GM19023 (cell line): ENCODE results near the gene BACE2.

Source experiments
- ATAC-seq: cut with Tn5 transposase; IDR thresholded peaks from one replicate; pipeline ENCODE4 v1.9.1; 2021; ENCODE audit warnings: mild to moderate bottlenecking, moderate library complexity; ENCODE audit not compliant: unreplicated experiment

Gene BACE2

DNA sequence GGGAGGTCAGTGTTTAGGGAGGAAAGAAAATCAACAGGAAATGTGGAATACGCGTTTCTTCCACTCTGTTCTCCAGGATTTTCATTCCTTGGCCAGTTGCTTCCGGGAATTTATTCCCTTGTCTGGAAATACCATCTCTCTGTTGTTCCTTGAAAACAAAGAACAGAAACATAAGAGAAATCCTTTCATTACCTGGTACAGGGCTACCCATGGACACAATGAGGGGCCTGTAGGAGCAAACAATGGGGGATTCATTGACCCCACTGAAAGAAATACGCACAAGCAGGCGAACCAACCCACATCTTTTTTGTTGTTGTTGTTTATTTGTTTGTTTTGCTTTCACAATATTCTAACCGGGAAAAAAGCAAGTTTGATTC is 20.0 kb upstream of the BACE2 start:
- no peak for ATAC-seq

GRCh38 chr21:41148798-41149197 is 19.2 kb upstream of the BACE2 start:
- no peak for ATAC-seq

GRCh38 chr21:41149199-41149598 is 18.8 kb upstream of the BACE2 start:
- no peak for ATAC-seq

- ATAC-seq, result no peak
Measured at GRCh38 chr21:41152147-41152546, 15.8 kb upstream of the BACE2 start.

- no peak for ATAC-seq
Measured at GRCh38 chr21:41153443-41153842, 14.5 kb upstream of the BACE2 start.

DNA sequence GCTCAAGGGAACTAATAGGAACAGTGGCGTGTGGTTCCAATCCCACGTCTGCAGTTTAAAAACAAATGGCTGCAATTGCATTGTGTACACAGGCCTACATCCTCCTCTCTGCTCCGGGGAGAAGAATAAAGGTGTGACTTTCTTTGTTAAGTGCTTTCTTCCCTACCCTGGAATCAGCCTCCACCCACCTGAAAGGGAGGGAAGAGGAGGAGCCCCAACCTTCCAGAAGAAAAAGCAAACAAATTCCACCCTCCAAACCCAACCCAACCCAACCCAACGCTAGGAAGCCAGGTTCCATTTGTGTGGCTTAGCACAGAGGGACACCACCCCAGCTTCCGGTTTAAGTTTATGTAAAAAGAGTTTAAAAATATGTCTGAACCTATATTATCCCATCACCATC is 11.8 kb upstream of the BACE2 start:
- no peak for ATAC-seq

- no peak for ATAC-seq
Measured at GRCh38 chr21:41158026-41158425, 9.9 kb upstream of the BACE2 start.

DNA sequence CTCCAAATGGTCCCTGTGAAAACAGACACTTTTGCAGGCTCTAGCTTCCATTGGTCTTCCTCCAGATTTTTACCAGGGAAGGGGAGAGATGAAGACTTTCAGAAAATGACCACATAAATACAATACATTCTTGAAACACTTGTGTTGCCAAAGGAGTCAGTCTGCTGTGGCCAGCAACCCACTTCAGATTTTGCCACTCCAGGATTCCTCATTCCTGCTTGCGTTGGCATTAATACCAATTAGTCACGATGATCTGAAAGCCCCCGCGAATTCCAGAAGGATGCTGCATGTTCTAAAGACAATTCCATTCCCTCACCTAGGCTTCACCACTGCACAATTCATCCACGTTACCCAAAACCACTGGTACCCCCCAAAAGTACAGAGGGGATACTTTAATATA is 7.9 kb upstream of the BACE2 start:
- ATAC-seq, result no peak

GRCh38 chr21:41161428-41161827 is 6.5 kb upstream of the BACE2 start:
- no peak for ATAC-seq

DNA sequence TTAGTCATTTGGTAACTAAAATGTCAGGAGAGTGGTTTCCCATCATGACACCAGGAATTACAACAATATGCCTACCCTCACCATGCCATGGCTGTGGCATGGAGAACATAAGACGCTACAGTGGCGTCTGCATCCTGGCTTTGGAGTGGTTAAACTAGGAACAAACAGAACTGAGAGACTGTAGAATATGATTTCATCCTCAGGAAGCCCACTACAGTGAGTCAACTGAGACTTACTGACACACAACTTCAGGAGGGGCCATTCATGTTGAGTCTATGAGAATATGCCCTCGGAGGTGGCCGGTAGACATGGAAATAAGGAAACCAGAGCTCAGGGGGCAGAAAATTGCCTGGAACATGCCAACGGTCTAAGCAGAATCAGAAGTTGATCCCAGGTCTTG is 5.9 kb upstream of the BACE2 start:
- ATAC-seq, result no peak

GRCh38 chr21:41163091-41163490 is 4.9 kb upstream of the BACE2 start:
- ATAC-seq, result no peak

GRCh38 chr21:41164052-41164451 is 3.9 kb upstream of the BACE2 start:
- no peak for ATAC-seq

DNA sequence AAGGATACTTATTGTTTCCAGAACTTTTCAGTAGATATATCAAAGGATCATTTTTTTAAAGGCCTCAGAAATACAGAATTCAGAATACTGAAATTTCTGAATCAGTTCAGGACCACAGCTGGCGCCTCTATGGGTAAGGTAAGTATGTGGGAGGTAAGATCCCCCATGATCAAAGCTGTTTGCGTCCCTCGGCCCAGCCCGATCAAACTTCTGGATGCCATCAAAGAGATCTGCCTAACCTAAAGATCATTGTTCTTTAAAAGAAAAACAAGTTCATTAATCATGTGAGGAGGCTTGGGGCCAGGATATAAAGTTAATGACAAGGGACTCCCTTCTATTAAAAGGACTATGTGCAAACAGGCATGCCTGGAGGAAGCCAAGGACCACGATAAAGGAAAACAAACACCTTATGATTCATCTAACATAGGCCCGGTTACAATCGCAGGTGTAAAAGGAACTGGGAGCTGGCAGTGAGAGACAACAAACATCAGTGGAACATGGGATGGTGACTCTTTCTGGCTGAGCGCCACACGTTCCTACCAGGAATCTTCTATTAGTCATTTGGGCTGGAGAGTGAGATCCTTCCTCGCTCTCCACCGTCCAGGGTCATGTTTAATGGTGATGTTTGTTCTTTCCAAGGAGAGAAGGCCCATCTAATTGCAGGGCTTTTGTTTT is 2.8 kb upstream of the BACE2 start:
- ATAC-seq, result no peak

- no peak for ATAC-seq
Measured at GRCh38 chr21:41166884-41167283, 1.1 kb upstream of the BACE2 start.

DNA sequence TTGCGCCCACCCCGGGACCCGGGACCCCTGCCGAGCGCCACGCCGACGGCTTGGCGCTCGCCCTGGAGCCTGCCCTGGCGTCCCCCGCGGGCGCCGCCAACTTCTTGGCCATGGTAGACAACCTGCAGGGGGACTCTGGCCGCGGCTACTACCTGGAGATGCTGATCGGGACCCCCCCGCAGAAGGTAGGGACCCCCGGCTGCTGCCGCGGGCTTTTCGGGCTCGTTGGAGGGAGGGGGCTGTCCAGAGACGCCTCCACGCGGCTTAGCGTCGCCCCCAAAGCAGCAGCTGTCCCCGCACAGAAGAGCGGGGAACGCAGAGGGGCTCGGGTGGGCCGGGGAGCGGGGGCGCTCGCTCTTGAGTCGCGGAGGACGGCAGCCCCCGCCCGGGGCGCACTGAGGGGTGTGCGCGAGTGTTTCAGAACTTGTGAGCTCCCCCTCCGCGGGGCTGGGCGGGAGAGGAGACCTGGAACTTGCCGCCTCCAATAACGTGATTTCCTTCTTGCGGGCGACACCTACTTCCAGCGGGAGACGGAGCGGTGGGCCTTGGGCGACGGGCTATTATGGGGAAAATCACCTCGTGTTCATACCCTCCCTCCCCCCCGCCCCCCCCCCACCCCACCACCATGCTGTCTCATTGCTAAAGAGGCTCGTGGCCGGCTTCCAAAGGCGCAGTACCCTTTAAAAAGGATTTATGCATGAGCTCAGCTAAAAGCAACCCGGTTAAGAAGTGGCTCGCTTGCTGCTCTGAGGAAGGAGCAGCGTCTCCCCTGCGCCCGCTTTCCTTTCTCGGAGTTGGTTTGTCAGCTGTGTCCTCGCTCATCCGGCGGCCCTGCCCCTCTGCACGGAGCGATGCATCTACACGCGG is 664 bp downstream of the BACE2 start:
- ATAC-seq, result no peak

- ATAC-seq, result no peak
Measured at GRCh38 chr21:41169258-41169576, 1.3 kb downstream of the BACE2 start.

DNA sequence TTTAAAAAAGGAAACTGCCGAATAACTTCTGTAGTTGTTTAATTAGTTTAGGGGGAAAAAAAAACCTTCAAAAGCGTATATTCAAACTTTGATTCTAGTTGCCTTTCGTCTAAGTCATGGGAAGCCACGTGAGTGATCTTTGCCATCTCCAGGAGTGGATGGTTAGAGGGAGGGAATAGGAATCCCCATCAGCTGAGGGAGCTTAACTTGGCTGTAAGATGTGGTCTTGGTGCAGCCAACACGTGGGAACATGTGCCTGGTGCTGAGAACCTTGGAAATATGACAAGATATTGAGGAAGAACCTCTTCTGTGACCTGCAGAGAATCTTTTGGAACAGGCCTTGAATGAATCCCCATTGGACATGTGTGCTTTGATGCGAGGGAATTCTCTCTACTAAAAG is 1.7 kb downstream of the BACE2 start:
- no peak for ATAC-seq

DNA sequence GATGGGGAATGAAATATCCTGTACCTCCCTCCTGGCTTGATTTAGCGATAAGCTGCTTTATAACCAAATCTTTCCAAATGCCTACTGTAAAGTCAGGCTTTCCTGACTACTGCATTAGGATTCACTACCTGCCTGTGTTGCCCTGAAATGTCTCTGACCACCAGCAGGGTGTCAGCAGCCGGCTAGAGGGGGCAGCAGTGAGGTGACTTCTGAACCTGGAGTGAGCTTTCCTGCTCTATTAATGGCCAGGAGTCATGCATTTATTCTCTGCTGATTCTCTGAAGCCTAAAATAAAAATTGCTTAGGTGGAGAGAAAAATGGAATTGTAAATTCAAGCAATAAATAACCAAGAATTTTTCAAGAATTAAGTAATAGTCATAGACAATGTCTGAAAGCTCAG is 2.5 kb downstream of the BACE2 start:
- no peak for ATAC-seq

DNA sequence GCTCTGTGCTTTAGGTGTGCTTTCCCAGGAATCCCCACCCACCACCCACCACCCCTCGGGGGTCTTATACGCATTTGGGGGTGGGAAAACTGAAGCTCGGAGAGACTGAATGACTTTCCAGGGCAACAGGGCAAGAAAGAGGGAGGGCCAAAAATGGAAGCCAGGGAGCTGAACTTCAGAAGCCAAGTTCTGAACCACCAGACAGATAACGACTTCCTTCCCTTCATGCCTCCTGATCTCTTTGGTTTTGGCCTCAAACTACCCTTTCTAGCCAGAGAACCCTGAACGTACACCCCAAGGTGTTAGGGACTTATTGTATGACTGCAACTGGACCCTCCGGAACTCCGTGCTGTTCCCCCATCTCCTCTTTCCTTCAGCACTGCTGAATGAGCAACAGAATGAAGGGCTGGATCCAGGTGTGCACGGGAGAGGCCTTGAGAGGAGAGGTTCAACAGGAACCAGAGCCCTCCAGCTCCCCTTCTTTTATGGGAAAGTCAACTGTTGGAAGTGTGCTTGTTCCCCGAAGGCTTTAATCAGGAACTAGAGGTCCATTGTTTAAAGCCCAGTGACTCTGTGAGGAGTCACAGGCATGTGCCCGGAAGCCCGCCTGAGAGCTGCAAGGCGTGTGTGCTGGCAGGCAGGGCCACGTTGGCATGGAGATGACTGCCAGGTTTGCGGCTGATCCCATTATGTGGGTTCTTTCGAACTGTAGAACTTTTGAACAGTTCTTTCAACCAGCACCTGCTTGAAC is 3.1 kb downstream of the BACE2 start:
- no peak for ATAC-seq

DNA sequence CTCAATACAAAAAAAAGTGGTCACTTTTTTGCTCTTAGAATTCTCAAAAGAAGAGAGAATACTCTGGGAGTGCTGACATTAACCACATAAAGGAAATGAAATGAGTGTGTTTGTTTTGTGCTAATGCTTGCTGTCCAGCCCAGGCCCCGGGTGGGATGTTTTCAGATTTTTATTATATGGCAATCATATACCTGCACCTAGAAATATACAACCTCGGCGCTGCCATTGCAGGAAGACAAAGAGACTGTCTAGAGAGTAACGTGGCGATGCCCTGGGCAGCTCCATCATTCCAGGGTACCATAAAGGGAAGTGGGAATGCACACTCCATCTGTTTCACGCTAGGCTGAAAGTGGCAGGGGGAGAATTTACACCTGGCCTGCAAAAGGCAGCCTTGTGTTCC is 7.1 kb downstream of the BACE2 start:
- ATAC-seq, result no peak

DNA sequence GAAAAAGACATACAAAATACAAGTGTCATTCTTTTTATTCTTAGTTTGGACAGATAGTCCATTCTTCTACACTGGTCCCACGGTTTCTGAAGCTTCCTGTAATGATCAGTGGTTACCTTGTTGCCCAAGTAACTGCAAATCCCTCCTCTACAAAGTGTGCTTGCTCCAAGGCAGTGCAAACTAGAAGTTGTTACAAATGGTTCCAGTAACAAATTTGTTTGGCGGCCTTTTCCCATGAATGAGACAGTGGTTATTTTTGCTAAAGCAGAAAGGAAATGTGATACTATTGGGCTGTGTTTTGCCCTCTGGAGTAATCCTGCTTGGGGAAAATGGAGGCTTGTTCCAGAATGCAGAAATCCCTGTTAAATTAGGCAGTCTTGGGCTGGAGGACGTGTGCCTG is 8.9 kb downstream of the BACE2 start:
- no peak for ATAC-seq

DNA sequence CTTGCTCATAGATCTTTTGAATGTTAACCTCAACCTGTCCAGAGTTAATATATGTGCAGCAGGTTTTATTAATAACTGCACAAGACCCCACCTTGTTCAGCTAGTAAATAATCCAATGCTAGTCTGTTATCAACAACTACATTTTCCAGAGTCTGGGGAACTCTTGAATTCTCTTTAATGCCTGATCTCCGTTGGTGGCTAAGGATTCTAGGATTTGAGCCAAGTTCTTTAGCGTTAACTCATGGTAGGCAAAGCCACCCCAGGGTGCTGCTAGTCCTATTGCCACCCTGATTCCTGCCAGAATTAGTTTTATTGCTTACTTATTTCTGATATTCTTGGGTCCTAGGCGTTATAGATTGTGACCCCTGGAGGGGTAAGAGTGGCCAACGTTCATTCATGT is 12.8 kb downstream of the BACE2 start:
- ATAC-seq, result no peak
